Stomach (tissue), 4 donors: Measurements from ENCODE around the gene NCOA1.

Experiments used
- CTCF ChIP-seq, 7 experiments: fragments of 450-650 bp in 4 of 7; fragments of 200-600 bp in 3 of 7; sonication (generic) in 3 of 7; IDR thresholded peaks; one replicate each; pipeline ENCODE4 v1.5.1; 2016 to 2019; ENCODE audit warnings: antibody characterized with exemption in 7 of 7, control low read depth in 2 of 7, mild to moderate bottlenecking in 1 of 7
- POLR2A ChIP-seq, 4 donors: fragments of 450-650 bp; IDR thresholded peaks; one replicate each; pipeline ENCODE4 v1.6.1; 2016; ENCODE audit warnings: antibody characterized with exemption in 4 of 4, control low read depth in 2 of 4, mild to moderate bottlenecking in 1 of 4, moderate library complexity in 1 of 4

DNA sequence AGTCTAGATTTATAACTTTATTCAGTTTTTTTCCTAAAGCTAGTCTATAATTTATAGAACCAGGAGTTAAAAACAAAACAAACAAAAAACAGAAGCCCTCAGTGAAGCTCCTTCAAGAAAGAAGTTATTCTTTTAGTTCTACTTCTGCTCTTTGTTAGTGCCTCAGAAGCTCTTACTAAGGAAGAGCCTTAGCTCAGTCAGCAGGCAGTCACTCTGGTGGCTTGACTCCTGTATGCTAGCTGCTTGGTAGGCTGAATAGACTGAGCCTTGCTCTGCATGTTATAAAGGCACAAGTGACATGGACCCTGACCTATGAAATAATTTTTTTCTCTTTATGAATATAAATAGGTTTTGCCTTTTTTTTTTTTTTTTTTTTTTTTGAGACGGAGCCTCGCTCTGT lies 24.8 kb downstream of the NCOA1 start:
- no peak for TF ChIP-seq CTCF (IDR thresholded peaks at IDR 0.05)
- TF ChIP-seq POLR2A (IDR thresholded peaks at IDR 0.05) = no peak
